Body of pancreas (tissue), 4 donors: ENCODE results near the gene ACOX3.

Experiments used
- POLR2A ChIP-seq, 3 donors: fragments of 450-650 bp; IDR thresholded peaks; one replicate each; pipeline ENCODE4 v1.6.1; 2016; ENCODE audit warnings: antibody characterized with exemption in 3 of 3, mild to moderate bottlenecking in 2 of 3
- TF ChIP-seq, protein P1 (sequence below), 7 experiments: fragments of 450-650 bp in 4 of 7; fragments of 200-600 bp in 3 of 7; sonication (generic) in 3 of 7; IDR thresholded peaks; one replicate each; pipeline ENCODE4 v1.5.1; 2016 to 2019; ENCODE audit warnings: antibody characterized with exemption in 7 of 7

DNA sequence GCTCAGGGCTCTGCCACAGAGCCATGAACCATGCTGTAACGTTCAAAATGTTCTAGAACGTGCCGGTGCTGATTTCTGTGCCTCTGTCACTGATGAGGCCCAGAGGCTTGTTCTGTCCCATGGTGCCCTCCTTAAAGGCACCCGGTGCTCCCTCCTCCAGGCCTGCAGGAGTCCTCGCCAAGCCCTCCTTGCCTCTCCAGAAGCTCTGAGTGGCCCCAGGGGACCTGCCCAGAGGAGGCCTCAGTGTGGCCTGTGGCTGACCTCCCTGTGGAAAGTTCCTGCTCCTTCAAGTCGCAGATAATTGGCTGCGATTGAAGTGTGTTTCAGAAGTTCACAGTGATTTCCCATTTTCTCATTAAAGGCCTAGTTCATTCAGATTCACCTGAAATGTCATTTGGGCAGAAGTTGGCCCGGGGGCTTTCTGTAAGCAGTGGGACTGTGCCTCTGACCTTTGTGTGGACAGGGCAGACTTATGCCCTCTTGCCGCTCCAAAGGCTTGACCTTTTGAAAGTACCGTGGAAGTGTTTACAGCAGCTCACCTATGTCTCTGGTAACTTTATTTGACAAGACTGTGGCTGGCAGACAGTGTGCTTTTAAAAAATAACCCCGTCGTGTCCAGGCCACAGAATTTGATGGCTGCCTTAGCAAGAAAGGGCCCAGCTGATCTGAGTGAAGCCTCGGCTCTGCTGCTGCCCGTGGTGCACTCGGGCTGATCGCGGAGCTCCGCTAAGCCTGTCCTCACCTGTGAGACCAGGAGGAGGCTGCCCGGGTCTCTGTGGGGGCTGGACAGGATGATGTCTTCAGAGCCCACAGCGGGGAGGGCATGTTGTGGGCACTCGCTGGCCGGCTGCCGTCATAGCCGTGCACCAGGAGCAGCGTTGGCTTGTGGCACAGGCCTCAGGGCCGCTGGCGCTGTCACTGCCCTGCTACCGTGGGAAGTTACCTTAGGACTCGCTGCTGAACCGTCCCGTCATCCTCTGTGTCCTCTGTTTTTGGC lies 25.4 kb upstream of the ACOX3 start:
- TF ChIP-seq, protein P1, sequence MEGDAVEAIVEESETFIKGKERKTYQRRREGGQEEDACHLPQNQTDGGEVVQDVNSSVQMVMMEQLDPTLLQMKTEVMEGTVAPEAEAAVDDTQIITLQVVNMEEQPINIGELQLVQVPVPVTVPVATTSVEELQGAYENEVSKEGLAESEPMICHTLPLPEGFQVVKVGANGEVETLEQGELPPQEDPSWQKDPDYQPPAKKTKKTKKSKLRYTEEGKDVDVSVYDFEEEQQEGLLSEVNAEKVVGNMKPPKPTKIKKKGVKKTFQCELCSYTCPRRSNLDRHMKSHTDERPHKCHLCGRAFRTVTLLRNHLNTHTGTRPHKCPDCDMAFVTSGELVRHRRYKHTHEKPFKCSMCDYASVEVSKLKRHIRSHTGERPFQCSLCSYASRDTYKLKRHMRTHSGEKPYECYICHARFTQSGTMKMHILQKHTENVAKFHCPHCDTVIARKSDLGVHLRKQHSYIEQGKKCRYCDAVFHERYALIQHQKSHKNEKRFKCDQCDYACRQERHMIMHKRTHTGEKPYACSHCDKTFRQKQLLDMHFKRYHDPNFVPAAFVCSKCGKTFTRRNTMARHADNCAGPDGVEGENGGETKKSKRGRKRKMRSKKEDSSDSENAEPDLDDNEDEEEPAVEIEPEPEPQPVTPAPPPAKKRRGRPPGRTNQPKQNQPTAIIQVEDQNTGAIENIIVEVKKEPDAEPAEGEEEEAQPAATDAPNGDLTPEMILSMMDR (IDR thresholded peaks at IDR 0.05) = no peak
- TF ChIP-seq POLR2A (IDR thresholded peaks at IDR 0.05) = no peak
